A549 (cell line): ENCODE results near the gene SLN. TPM values are rescaled to one million over a fixed set of nuclear protein-coding genes. Genes with fewer than 3 reads are reported as not detected.

ENCODE experiments used
- ATAC-seq, 2 experiments: fragments of 200-7000 bp in 1 of 2; fragments of >200 bp in 1 of 2; cut with Nextera tagmentation in 1 of 2; cut with Tn5 transposase in 1 of 2; 3 replicates each; pipeline versions ENCODE4 v1.8.0 to v1.9.1; 2018 to 2020; ENCODE audit warnings: mild to moderate bottlenecking in 1 of 2, moderate library complexity in 1 of 2
- CTCF ChIA-PET: fragments of 300-600 bp; sonication (Branson Sonifier 250); formaldehyde crosslinking; extraction: SDS; loops from one replicate; lab custom pipeline; 2021; ENCODE audit warnings: antibody characterized with exemption, inconsistent platforms; lab: Yijun Ruan, JAX
- POLR2A ChIA-PET: fragments of 350-600 bp; formaldehyde crosslinking; extraction: SDS; loops from one replicate; lab custom pipeline; 2021; ENCODE audit warnings: antibody characterized with exemption, inconsistent platforms; lab: Yijun Ruan, JAX
- DNase-seq, 2 experiments: peaks; one replicate each; pipeline versions ENCODE4 v3.0.0 to v3.0.0-alpha.2; 2011 to 2016; ENCODE audit warnings: low read depth in 1 of 2, low spot score in 1 of 2
- FAIRE-seq: peaks from 2 replicates; lab custom pipeline; 2011; peaks lifted over from hg19 to GRCh38; lab: Jason Lieb, UNC
- H3K27ac ChIP-seq, 2 experiments: fragments of >200 bp; sonication (Bioruptor Twin); formaldehyde crosslinking; 3 replicates each; pipeline ENCODE4 v1.5.1; 2016 to 2017
- H3K4me1 ChIP-seq: fragments of >200 bp; sonication (Bioruptor Twin); formaldehyde crosslinking; 3 replicates; pipeline ENCODE4 v1.6.1; 2016
- H3K4me2 ChIP-seq: fragments of >200 bp; sonication (Bioruptor Twin); formaldehyde crosslinking; 3 replicates; pipeline ENCODE4 v1.6.1; 2016
- H3K4me3 ChIP-seq: fragments of >200 bp; sonication (Bioruptor Twin); formaldehyde crosslinking; 3 replicates; pipeline ENCODE4 v1.5.1; 2016
- H3K9me3 ChIP-seq: fragments of >200 bp; sonication (Bioruptor Twin); formaldehyde crosslinking; 3 replicates; pipeline ENCODE4 v1.6.1; 2016
- ATOH8 ChIP-seq: fragments of 250-450 bp; sonication (Bioruptor Pico); IDR thresholded peaks from 2 replicates; pipeline ENCODE4 v1.5.0; 2020; ENCODE audit warnings: low read depth, mild to moderate bottlenecking, moderate library complexity
- CEBPB ChIP-seq, 2 experiments: fragments of >200 bp in 1 of 2; sonication (Bioruptor Twin) in 1 of 2; formaldehyde crosslinking in 1 of 2; IDR thresholded peaks; 2 replicates each; pipeline ENCODE4 v1.6.1; 2012 to 2016
- E2F6 ChIP-seq: IDR thresholded peaks from 2 replicates; pipeline ENCODE4 v1.6.1; 2012; ENCODE audit warnings: low read depth, borderline replicate concordance
- FOSB ChIP-seq: fragments of 250-450 bp; sonication (Bioruptor Pico); IDR thresholded peaks from 2 replicates; pipeline ENCODE4 v1.5.0; 2020; ENCODE audit warnings: mild to moderate bottlenecking, moderate library complexity
- FOSL2 ChIP-seq, 2 experiments: fragments of 450-650 bp in 1 of 2; fragments of >200 bp in 1 of 2; sonication (Bioruptor Twin) in 1 of 2; formaldehyde crosslinking; IDR thresholded peaks; 2 replicates each; pipeline versions ENCODE4 v1.5.0 to v1.6.1; 2016 to 2020; ENCODE audit warnings: mild to moderate bottlenecking in 1 of 2, moderate library complexity in 1 of 2
- GATA3 ChIP-seq: IDR thresholded peaks from 2 replicates; pipeline ENCODE4 v1.6.1; 2012; ENCODE audit warnings: borderline replicate concordance
- HES2 ChIP-seq: fragments of >200 bp; sonication (Bioruptor Twin); formaldehyde crosslinking; IDR thresholded peaks from 2 replicates; pipeline ENCODE4 v1.6.1; 2016
- HEYL ChIP-seq: fragments of 250-450 bp; sonication (Bioruptor Pico); IDR thresholded peaks from 2 replicates; pipeline ENCODE4 v1.8.0; 2021; ENCODE audit warnings: mild to moderate bottlenecking, moderate library complexity
- JUNB ChIP-seq: fragments of >200 bp; sonication (Bioruptor Twin); formaldehyde crosslinking; IDR thresholded peaks from 2 replicates; pipeline ENCODE4 v1.6.1; 2016
- MAX ChIP-seq: IDR thresholded peaks from 2 replicates; pipeline ENCODE4 v1.6.1; 2012
- MYC ChIP-seq: IDR thresholded peaks from 2 replicates; pipeline ENCODE4 v1.6.1; 2012; ENCODE audit warnings: mild to moderate bottlenecking, inconsistent platforms, low read length, improper control_type of control experiment, borderline replicate concordance
- RAD21 ChIP-seq, 2 experiments: fragments of >200 bp in 1 of 2; sonication (Bioruptor Twin) in 1 of 2; formaldehyde crosslinking in 1 of 2; IDR thresholded peaks in 1 of 2; conservative IDR thresholded peaks in 1 of 2; 2 replicates in 1 of 2; 3 replicates in 1 of 2; pipeline ENCODE4 v1.6.1; 2012 to 2018; ENCODE audit warnings: inconsistent platforms in 1 of 2
- WGBS: methylation state at CpG from one replicate; pipeline ENCODE4 v1.1.6; 2017; ENCODE audit errors: missing lambda C conversion rate; 5-methylcytosine and 5-hydroxymethylcytosine counted together
- polyA plus RNA-seq, 4 experiments: library from polyadenylated mRNA; depleted of rRNA in 3 of 4; stranded (reverse); fragments of >200 nt; fragmentation: RNase III in 1 of 4; extraction: RNeasy Plus Mini Kit Qiagen cat#74134 plus additional on column Dnase treatment in 1 of 4; gene quantifications; 2 replicates in 3 of 4; 3 replicates in 1 of 4; pipeline ENCODE4 v1.2.3, GENCODE V29; 2011 to 2017
- TF ChIP-seq, protein P1 (sequence below): IDR thresholded peaks from 2 replicates; pipeline ENCODE4 v1.6.1; 2012

Gene SLN
- polyA plus RNA-seq, 2 of the 4 experiments (the other 2 are of a cell fraction): 1.3 to 2.2 TPM

GRCh38 chr11:107706531-107706930 is 5.3 kb downstream of the SLN start:
- CTCF ChIA-PET: interaction anchor here (1.2 to 1.3 kb wide), 3 partner anchors 17 to 143 kb away, joined by 3 to 4 read pairs (median 3); no protein-coding TSS in a partner anchor
- no peak for TF ChIP-seq E2F6
- TF ChIP-seq MYC: no peak
- no peak for TF ChIP-seq RAD21 (conservative IDR thresholded peaks at IDR 0.05 in 1 of 2, IDR thresholded peaks at IDR 0.05 in 1 of 2)
- TF ChIP-seq, protein P1, sequence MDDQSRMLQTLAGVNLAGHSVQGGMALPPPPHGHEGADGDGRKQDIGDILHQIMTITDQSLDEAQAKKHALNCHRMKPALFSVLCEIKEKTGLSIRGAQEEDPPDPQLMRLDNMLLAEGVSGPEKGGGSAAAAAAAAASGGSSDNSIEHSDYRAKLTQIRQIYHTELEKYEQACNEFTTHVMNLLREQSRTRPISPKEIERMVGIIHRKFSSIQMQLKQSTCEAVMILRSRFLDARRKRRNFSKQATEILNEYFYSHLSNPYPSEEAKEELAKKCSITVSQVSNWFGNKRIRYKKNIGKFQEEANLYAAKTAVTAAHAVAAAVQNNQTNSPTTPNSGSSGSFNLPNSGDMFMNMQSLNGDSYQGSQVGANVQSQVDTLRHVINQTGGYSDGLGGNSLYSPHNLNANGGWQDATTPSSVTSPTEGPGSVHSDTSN: no peak
- WGBS: 48% methylated on average over 2 of the region's 2 CpGs
- no peak overlapping the region for H3K4me2 ChIP-seq
- no peak overlapping the region for H3K4me3 ChIP-seq
- FAIRE-seq (no peak), DNase-seq (no peak), ATAC-seq (no peak)
- no peaks in the 10 kb centered on the region for H3K9me3 ChIP-seq
- peaks cover 37% of the 10 kb centered on the region for H3K4me1 ChIP-seq
- POLR2A ChIA-PET: interaction anchor here (0.6 kb wide), 1 partner anchor 305 kb away, joined by 3 read pairs; no protein-coding TSS in a partner anchor
- peak overlapping the region in 1 of 2 experiments; percentile 60; a peak in 1 of 6 replicates for H3K27ac ChIP-seq

- Histone ChIP-seq H3K4me2 (peak overlapping the region; percentile 59), H3K4me1 (peaks cover 37% of the 10 kb centered on the region), H3K9me3 (no peaks in the 10 kb centered on the region), H3K27ac (peak overlapping the region; percentile 60 to 72), H3K4me3 (no peak overlapping the region)
- TF ChIP-seq FOSB (CRISPR knock-in tag) (no peak), GATA3 (peak; percentile 54; the same call in 1 of the 2 replicates), FOSL2 (IDR thresholded peaks at IDR 0.05) (peak; percentile 74), FOSL2 (CRISPR knock-in tag; IDR thresholded peaks at IDR 0.05) (peak; percentile 84), CEBPB (IDR thresholded peaks at IDR 0.05) (peak; percentile 22 to 75; a peak in 2 of 4 replicates), HES2 (no peak), JUNB (peak; percentile 82)
- ChIA-PET POLR2A (no interaction called here), CTCF (interaction anchor here (1.0 kb wide), 1 partner anchor 16 kb away, joined by 4 read pairs; no protein-coding TSS in a partner anchor)
- peak; percentile 91 to 96 for ATAC-seq
- FAIRE-seq: no peak
- 0% methylated on average over 2 of the region's 2 CpGs for WGBS
- peak; percentile 31 to 62 for DNase-seq
Measured at GRCh38 chr11:107705027-107705426, 6.8 kb downstream of the SLN start.

- WGBS: 29% methylated on average over 3 of the region's 3 CpGs
- no peak overlapping the region for H3K4me3 ChIP-seq
- ChIA-PET CTCF (interaction anchor here (1.0 kb wide), 1 partner anchor 15 kb away, joined by 4 read pairs; no protein-coding TSS in a partner anchor), POLR2A (no interaction called here)
- ATAC-seq (peak; percentile 85 to 89), FAIRE-seq (no peak), DNase-seq (peak in 1 of 2 experiments; percentile 65)
- peak; percentile 40; the same call in 1 of the 2 replicates for TF ChIP-seq MAX
- TF ChIP-seq JUNB: 0 out of 2 replicates have a peak, but pooled peaks have one; percentile 43
- TF ChIP-seq, protein P1: no peak
- TF ChIP-seq HEYL: no peak
- TF ChIP-seq FOSL2 (IDR thresholded peaks at IDR 0.05): no peak
- peak; percentile 35; the same call in 1 of the 2 replicates for TF ChIP-seq FOSL2 (CRISPR knock-in tag; IDR thresholded peaks at IDR 0.05)
- TF ChIP-seq ATOH8 (CRISPR knock-in tag): no peak
- no peaks in the 10 kb centered on the region for H3K9me3 ChIP-seq
- H3K4me2 ChIP-seq: peak overlapping the region; percentile 59
- peaks cover 37% of the 10 kb centered on the region for H3K4me1 ChIP-seq
- H3K27ac ChIP-seq: peak overlapping the region; percentile 60 to 72
Measured at GRCh38 chr11:107704451-107704850, 7.4 kb downstream of the SLN start.
